ENCODE results near the gene YTHDC2.

- TF ChIP-seq MAX (IDR thresholded peaks at IDR 0.05; ENCODE audit: low read depth, low read length) (no peak), CTCF (IDR thresholded peaks at IDR 0.05; ENCODE audit: low read depth, low read length) (no peak), POLR2A (IDR thresholded peaks at IDR 0.05; ENCODE audit: extremely low read depth, insufficient read length) (no peak), MYC (IDR thresholded peaks at IDR 0.05; ENCODE audit: low read depth, low read length) (no peak)
Observed at GRCh38 chr5:113503146-113503545, 10.3 kb upstream of the YTHDC2 start.

All from NB4 (cell line).